ENCODE measurements around the gene CIRBP.
"Not testable (repeated sequence)": the region's sequence is repeated elsewhere in the genome, so short reads cannot be mapped to it uniquely, and the experiment has no call there.

Gene CIRBP

GRCh38 chr19:1295169-1296012, 26.3 kb downstream of the CIRBP start:
- DNase-seq: no peak

GRCh38 chr19:1296078-1296477, 26.9 kb downstream of the CIRBP start:
- no peak for DNase-seq

GRCh38 chr19:1296575-1297271, 27.6 kb downstream of the CIRBP start:
- DNase-seq: no peak

- no peak for DNase-seq
Observed at GRCh38 chr19:1298235-1298634, 29.1 kb downstream of the CIRBP start.

GRCh38 chr19:1299801-1300200, 30.7 kb downstream of the CIRBP start:
- no peak for DNase-seq

GRCh38 chr19:1300744-1301490, 31.8 kb downstream of the CIRBP start:
- no peak for DNase-seq

GRCh38 chr19:1302533-1303239, 33.6 kb downstream of the CIRBP start:
- DNase-seq: no peak

GRCh38 chr19:1304197-1304924, 35.2 kb downstream of the CIRBP start:
- DNase-seq: no peak

GRCh38 chr19:1305354-1305753, 36.2 kb downstream of the CIRBP start:
- DNase-seq: not testable (repeated sequence)

GRCh38 chr19:1307320-1307719, 38.2 kb downstream of the CIRBP start:
- DNase-seq: no peak

GRCh38 chr19:1307755-1308303, 38.7 kb downstream of the CIRBP start:
- DNase-seq: no peak

- no peak for DNase-seq
Observed at GRCh38 chr19:1308718-1309117, 39.6 kb downstream of the CIRBP start.

GRCh38 chr19:1309977-1310852, 41.1 kb downstream of the CIRBP start:
- no peak for DNase-seq

- DNase-seq: no peak
Observed at GRCh38 chr19:1310853-1311180, 41.7 kb downstream of the CIRBP start.

GRCh38 chr19:1311543-1312091, 42.5 kb downstream of the CIRBP start:
- DNase-seq: no peak

- DNase-seq: no peak
Observed at GRCh38 chr19:1312767-1313694, 43.9 kb downstream of the CIRBP start.

GRCh38 chr19:1313695-1314613, 44.8 kb downstream of the CIRBP start:
- no peak for DNase-seq

GRCh38 chr19:1315470-1316166, 46.5 kb downstream of the CIRBP start:
- no peak for DNase-seq

Data from NK-92 treated with Interleukin-12 subunit alpha and Interleukin-12 subunit beta, amount 100 ng/mL, for 24 hours (cell line).